Cardiac muscle cell (in vitro differentiated cells and primary cell): ENCODE measurements around the gene AIMP1. TPM values are rescaled to one million over a fixed set of nuclear protein-coding genes. Genes with fewer than 3 reads are reported as not detected.

Source experiments
- DNase-seq, 2 donors: peaks; one replicate each; pipeline versions ENCODE4 v3.0.0 to v3.0.0-alpha.2; 2010 to 2017; ENCODE audit warnings: low read depth in 1 of 2, low spot score in 1 of 2
- H3K27ac ChIP-seq: fragments of 200-600 bp; sonication (generic); 2 replicates; pipeline ENCODE4 v1.5.1; 2016
- H3K27me3 ChIP-seq: fragments of 200-600 bp; sonication (generic); 2 replicates; pipeline ENCODE4 v1.6.0; 2016; ENCODE audit warnings: control low read depth
- H3K36me3 ChIP-seq: fragments of 200-600 bp; sonication (generic); 2 replicates; pipeline ENCODE4 v1.5.1; 2016; ENCODE audit warnings: control low read depth
- H3K4me1 ChIP-seq: fragments of 200-600 bp; sonication (generic); 2 replicates; pipeline ENCODE4 v1.8.1; 2017; ENCODE audit warnings: low read depth, mild to moderate bottlenecking, mixed run types
- H3K4me3 ChIP-seq: fragments of 200-600 bp; sonication (generic); 2 replicates; pipeline ENCODE4 v1.5.1; 2016; ENCODE audit warnings: mild to moderate bottlenecking
- H3K9me3 ChIP-seq: fragments of 200-600 bp; sonication (generic); 2 replicates; pipeline ENCODE4 v1.5.1; 2017; ENCODE audit warnings: low read depth, mild to moderate bottlenecking, control low read depth
- polyA plus RNA-seq: library from polyadenylated mRNA; unstranded; fragments of >200 nt; fragmentation: Nextera tagmentation; extraction: Ambion mirVana; gene quantifications from 2 replicates; pipeline ENCODE4 v1.2.1, GENCODE V29; 2016
- total RNA-seq: library from RNA; depleted of rRNA; stranded (reverse); fragments of >200 nt; gene quantifications from 2 replicates; pipeline ENCODE4 v1.2.3, GENCODE V29; 2016
- TF ChIP-seq, protein P1 (sequence below): IDR thresholded peaks from 2 replicates; pipeline ENCODE4 v1.5.1; 2012; ENCODE audit warnings: low read depth, mild to moderate bottlenecking, low read length

The AIMP1 gene
- total RNA-seq = 14.5 and 19.7 TPM in 2 replicates
- polyA plus RNA-seq = 49.1 and 70.5 TPM in 2 replicates

DNA sequence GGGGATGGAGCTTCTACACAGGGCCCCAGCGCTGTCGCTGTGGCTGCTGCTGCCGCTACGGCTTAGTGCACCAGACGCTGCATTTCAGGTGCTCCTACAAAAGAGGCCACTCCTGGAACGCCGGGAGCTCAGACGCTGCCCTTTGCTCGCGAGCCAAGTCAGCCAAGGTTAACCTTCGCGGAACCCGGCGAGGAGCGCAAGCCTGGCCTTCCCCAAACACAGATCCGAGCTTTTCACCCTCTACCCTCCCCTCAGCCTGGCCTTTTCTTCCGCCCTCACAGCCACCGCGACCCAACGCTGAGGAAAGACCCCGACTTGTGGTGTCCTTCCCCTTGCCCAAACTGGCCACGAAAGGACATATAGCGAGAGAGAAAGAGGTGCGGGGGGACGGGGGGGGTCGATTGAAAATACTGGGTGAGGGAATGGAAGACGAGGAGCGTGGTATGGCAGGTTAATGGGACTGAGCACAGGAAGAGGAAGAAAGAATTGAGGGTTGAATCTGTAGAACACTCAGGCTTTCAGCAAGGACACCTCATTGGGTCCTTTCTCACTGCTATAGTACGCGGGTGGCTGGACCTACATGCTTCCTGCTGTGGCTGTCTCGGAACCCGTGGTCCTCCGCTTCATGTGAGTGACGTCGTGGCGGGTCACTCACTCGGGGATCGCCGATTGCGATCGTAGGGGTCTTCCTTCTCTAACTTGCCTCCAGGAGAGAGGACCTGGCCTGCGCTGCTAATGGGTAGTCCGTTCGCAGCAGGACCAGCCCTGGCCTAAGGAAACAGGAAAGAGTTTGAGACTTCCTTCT, at the start of gene AIMP1, which contains the start of gene TBCK:
Gene AIMP1 (plus strand): TSS at position 583 of the 805 bp plus-strand sequence. CDS start 8,460 bp downstream, outside the sequence.
Gene TBCK (minus strand): TSS at position 242 of the 805 bp plus-strand sequence. CDS start 7,249 bp downstream, outside the sequence.
- peak; percentile 94 to 95 for DNase-seq
- Histone ChIP-seq H3K4me3 (peak within 1 kb of the TSS; percentile 91), H3K4me1 (peaks cover 16% of the 10 kb centered on the region), H3K27me3 (no peaks in the 10 kb centered on the region), H3K36me3 (peaks cover 3% of the 10 kb centered on the region), H3K9me3 (no peaks in the 10 kb centered on the region), H3K27ac (peak within 1 kb of the TSS; percentile 100)
- TF ChIP-seq, protein P1, sequence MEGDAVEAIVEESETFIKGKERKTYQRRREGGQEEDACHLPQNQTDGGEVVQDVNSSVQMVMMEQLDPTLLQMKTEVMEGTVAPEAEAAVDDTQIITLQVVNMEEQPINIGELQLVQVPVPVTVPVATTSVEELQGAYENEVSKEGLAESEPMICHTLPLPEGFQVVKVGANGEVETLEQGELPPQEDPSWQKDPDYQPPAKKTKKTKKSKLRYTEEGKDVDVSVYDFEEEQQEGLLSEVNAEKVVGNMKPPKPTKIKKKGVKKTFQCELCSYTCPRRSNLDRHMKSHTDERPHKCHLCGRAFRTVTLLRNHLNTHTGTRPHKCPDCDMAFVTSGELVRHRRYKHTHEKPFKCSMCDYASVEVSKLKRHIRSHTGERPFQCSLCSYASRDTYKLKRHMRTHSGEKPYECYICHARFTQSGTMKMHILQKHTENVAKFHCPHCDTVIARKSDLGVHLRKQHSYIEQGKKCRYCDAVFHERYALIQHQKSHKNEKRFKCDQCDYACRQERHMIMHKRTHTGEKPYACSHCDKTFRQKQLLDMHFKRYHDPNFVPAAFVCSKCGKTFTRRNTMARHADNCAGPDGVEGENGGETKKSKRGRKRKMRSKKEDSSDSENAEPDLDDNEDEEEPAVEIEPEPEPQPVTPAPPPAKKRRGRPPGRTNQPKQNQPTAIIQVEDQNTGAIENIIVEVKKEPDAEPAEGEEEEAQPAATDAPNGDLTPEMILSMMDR = no peak

GRCh38 chr4:106268786-106269185, 47.6 kb upstream of the AIMP1 start:
- Histone ChIP-seq H3K27ac (no peak overlapping the region), H3K27me3 (no peaks in the 10 kb centered on the region), H3K4me3 (no peak overlapping the region), H3K4me1 (peaks cover 9% of the 10 kb centered on the region), H3K9me3 (no peaks in the 10 kb centered on the region), H3K36me3 (no peaks in the 10 kb centered on the region)
- TF ChIP-seq, protein P1 = no peak
- peak in 1 of 2 donors; percentile 32 for DNase-seq

DNA sequence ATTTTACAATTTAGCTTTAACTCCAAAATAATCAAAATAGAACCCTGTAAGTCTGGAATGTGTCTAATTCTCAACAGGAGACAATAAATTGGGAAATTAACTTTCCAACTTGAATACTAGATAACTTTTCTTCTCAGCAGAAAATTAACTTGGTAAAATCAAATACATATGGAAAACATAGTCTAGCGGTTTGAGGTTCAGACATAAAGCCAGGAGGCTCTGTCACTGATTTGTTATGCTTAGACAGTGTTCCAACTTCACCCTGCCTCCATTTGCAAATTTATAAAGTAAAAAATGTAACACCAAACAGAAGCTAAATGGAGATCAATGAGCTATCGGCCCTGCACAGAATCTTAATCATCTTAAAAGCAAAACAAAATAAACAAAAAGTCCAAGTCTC, 46.6 kb upstream of the AIMP1 start:
- TF ChIP-seq, protein P1 = no peak
- H3K27ac ChIP-seq = no peak overlapping the region
- no peaks in the 10 kb centered on the region for H3K4me1 ChIP-seq
- H3K4me3 ChIP-seq = no peak overlapping the region
- no peaks in the 10 kb centered on the region for H3K27me3 ChIP-seq
- no peaks in the 10 kb centered on the region for H3K9me3 ChIP-seq
- H3K36me3 ChIP-seq = peaks cover 6% of the 10 kb centered on the region
- DNase-seq = no peak

GRCh38 chr4:106270736-106271135, 45.6 kb upstream of the AIMP1 start:
- Histone ChIP-seq H3K27ac (no peak overlapping the region), H3K36me3 (peaks cover 7% of the 10 kb centered on the region), H3K4me1 (no peaks in the 10 kb centered on the region), H3K27me3 (no peaks in the 10 kb centered on the region), H3K9me3 (no peaks in the 10 kb centered on the region), H3K4me3 (no peak overlapping the region)
- TF ChIP-seq, protein P1 = no peak
- DNase-seq = no peak

GRCh38 chr4:106273831-106274230, 42.5 kb upstream of the AIMP1 start:
- no peak overlapping the region for H3K27ac ChIP-seq
- H3K9me3 ChIP-seq = no peaks in the 10 kb centered on the region
- peaks cover 7% of the 10 kb centered on the region for H3K36me3 ChIP-seq
- TF ChIP-seq, protein P1 = no peak
- no peak overlapping the region for H3K4me3 ChIP-seq
- no peaks in the 10 kb centered on the region for H3K4me1 ChIP-seq
- DNase-seq = peak in 1 of 2 donors; percentile 64
- no peaks in the 10 kb centered on the region for H3K27me3 ChIP-seq
